ENCODE data around the gene ATF2. TPM values are rescaled to one million over a fixed set of nuclear protein-coding genes. Genes with fewer than 3 reads are reported as not detected.

Gene ATF2
- total and polyA plus RNA-seq, 2 donors (not counting 3 experiments of a cell fraction or from before 2014, with no cell fraction given): 36.3 to 57.1 TPM

DNA sequence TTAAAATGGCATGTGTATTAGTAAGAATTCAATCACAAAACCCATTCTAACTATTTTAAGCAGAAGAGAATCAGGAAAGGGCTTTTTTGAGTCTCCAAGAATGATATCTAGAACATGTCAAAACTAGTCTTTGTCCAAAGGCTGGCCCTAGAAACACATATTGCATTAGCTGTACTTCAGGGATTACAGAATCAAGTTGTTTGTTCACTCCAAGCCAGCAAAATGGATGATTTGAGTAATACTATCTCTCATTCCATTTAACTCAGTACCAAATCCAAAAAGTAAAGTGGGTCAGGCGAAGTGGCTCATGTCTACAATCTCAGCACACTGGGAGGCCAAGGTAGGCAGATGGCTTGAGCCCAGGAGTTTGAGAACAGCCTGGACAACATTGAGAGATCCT, 41.3 kb downstream of the ATF2 start:
- H2AFZ ChIP-seq (ENCODE audit: low read depth, low read length): no peak overlapping the region
- no peak overlapping the region for H3K27ac ChIP-seq (ENCODE audit: insufficient read depth, low read depth, low read length)
- DNase-seq (ENCODE audit: low read depth, low spot score) (no peak), FAIRE-seq (no peak)
- H3K36me3 ChIP-seq (ENCODE audit: control insufficient read depth in 2 of 2, extremely low read depth in 1 of 2, insufficient read depth in 2 of 2, low read length in 2 of 2): peaks cover 0 to 5% of the 10 kb centered on the region in 2 experiments
- no peak overlapping the region for H3K4me3 ChIP-seq (replicated peaks in 1 of 3; ENCODE audit: insufficient read depth in 1 of 3, low read depth in 1 of 3, low read length in 3 of 3)
- H3K4me1 ChIP-seq (ENCODE audit: control insufficient read depth, extremely low read depth, insufficient read depth, low read length): no peaks in the 10 kb centered on the region
- H3K9me3 ChIP-seq (replicated peaks; ENCODE audit: control insufficient read depth, insufficient read depth, low read length): no peaks in the 10 kb centered on the region
- no peaks in the 10 kb centered on the region for H4K20me1 ChIP-seq (replicated peaks; ENCODE audit: control insufficient read depth, extremely low read depth, insufficient read depth, low read length)
- ChIA-PET CTCF (no interaction called here), POLR2A (interaction anchor here (0.7 kb wide), 1 partner anchor 17 kb away, joined by 4 read pairs; no protein-coding TSS in a partner anchor)
- no peaks in the 10 kb centered on the region for H3K27me3 ChIP-seq (ENCODE audit: control insufficient read depth in 2 of 2, insufficient read depth in 2 of 2, low read length in 2 of 2)
- intact Hi-C loops (cut with micrococcal nuclease): no loop called here
- BruUV-seq (replicated peaks): no TSS peak
- peaks cover 28% of the 10 kb centered on the region for H3K79me2 ChIP-seq (ENCODE audit: control insufficient read depth, insufficient read depth, low read length)
- dilution Hi-C loops (cut with MboI; ENCODE audit: extremely low pct_ligation_motif_present, low sequenced_read_pairs): no loop called here
- H3K9ac ChIP-seq (replicated peaks; ENCODE audit: extremely low read depth, insufficient read depth, low read length): no peak overlapping the region
- TF ChIP-seq POLR2AphosphoS5 (IDR thresholded peaks at IDR 0.05; ENCODE audit: insufficient read depth, low read depth, low read length): no peak
- no peak for TF ChIP-seq JUN (IDR thresholded peaks at IDR 0.05; ENCODE audit: borderline replicate concordance, insufficient read depth, insufficient read length, low read depth)
- no peak for TF ChIP-seq EZH2 (IDR thresholded peaks at IDR 0.05; ENCODE audit: borderline replicate concordance, low read depth, low read length, severe bottlenecking)
- TF ChIP-seq FOS (IDR thresholded peaks at IDR 0.05; ENCODE audit: borderline replicate concordance, insufficient read depth, low read length): no peak
- TF ChIP-seq, protein P1, sequence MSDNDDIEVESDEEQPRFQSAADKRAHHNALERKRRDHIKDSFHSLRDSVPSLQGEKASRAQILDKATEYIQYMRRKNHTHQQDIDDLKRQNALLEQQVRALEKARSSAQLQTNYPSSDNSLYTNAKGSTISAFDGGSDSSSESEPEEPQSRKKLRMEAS (IDR thresholded peaks at IDR 0.05; ENCODE audit: insufficient read depth, insufficient read length): no peak
- TF ChIP-seq, protein P2, sequence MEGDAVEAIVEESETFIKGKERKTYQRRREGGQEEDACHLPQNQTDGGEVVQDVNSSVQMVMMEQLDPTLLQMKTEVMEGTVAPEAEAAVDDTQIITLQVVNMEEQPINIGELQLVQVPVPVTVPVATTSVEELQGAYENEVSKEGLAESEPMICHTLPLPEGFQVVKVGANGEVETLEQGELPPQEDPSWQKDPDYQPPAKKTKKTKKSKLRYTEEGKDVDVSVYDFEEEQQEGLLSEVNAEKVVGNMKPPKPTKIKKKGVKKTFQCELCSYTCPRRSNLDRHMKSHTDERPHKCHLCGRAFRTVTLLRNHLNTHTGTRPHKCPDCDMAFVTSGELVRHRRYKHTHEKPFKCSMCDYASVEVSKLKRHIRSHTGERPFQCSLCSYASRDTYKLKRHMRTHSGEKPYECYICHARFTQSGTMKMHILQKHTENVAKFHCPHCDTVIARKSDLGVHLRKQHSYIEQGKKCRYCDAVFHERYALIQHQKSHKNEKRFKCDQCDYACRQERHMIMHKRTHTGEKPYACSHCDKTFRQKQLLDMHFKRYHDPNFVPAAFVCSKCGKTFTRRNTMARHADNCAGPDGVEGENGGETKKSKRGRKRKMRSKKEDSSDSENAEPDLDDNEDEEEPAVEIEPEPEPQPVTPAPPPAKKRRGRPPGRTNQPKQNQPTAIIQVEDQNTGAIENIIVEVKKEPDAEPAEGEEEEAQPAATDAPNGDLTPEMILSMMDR (IDR thresholded peaks at IDR 0.05; ENCODE audit: extremely low read depth in 1 of 2, insufficient read depth in 1 of 2, low read depth in 1 of 2, low read length in 2 of 2): no peak
- no peaks in the 10 kb centered on the region for H3K9me1 ChIP-seq (replicated peaks; ENCODE audit: control insufficient read depth, extremely low read depth, insufficient read depth, low read length)
- H3K4me2 ChIP-seq (ENCODE audit: insufficient read depth, low read length): no peak overlapping the region

Measured in endothelial cell of umbilical vein (primary cell).